ENCODE data around the gene UCN. TPM values are rescaled to one million over a fixed set of nuclear protein-coding genes. Genes with fewer than 3 reads are reported as not detected.
A peak's percentile ranks its signal among the peaks of the same experiment; 100 is the strongest.
"Not testable (repeated sequence)": the region's sequence is repeated elsewhere in the genome, so short reads cannot be mapped to it uniquely, and the experiment has no call there.

Gene UCN
- polyA plus RNA-seq, 1 experiment: 0.17 TPM

GRCh38 chr2:27270670-27271069, 37.6 kb downstream of the UCN start:
- Histone ChIP-seq H3K27me3 (ENCODE audit: control insufficient read depth, insufficient read depth, low read length) (peaks cover 19% of the 10 kb centered on the region), H3K4me3 (ENCODE audit: low read depth, low read length) (no peak overlapping the region), H3K36me3 (ENCODE audit: control insufficient read depth, insufficient read depth, low read length) (no peaks in the 10 kb centered on the region)
- no peak for TF ChIP-seq CTCF (IDR thresholded peaks at IDR 0.05; ENCODE audit: insufficient read depth, low read depth, low read length)
- no peak for DNase-seq (ENCODE audit: low read depth)
- POLR2A ChIA-PET: no interaction called here
- CTCF ChIA-PET: interaction anchor here (4.9 kb wide), 1 partner anchor 10 kb away, joined by 48 read pairs; the partner anchor contains the start of gene TRIM54

DNA sequence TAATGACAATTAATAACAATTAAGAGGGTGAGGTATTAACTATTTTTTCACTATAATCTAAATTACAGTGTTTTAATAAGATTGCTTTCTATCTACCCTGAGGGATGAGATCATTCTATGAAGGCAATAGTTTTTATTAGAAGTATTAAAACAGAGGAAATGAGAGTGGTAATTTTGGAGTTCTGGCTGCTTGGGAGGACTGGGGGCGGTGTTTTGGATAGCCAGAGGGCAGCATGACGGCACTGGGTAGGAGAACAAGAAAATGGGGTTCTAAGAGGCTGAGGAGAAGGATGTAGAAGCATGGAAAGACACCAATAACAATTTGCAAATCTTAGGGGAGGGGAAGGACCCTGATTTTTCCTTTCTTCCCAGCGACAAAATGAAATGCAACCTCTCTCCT, 38.1 kb downstream of the UCN start:
- H3K27me3 ChIP-seq (ENCODE audit: control insufficient read depth, insufficient read depth, low read length): peaks cover 24% of the 10 kb centered on the region
- CTCF ChIA-PET: interaction anchor here (1.1 to 4.9 kb wide), 2 partner anchors 11 to 33 kb away, joined by 7 to 48 read pairs; partner anchors contain the start of gene TRIM54
- H3K4me3 ChIP-seq (ENCODE audit: low read depth, low read length): no peak overlapping the region
- no peak for TF ChIP-seq CTCF (IDR thresholded peaks at IDR 0.05; ENCODE audit: insufficient read depth, low read depth, low read length)
- no peaks in the 10 kb centered on the region for H3K36me3 ChIP-seq (ENCODE audit: control insufficient read depth, insufficient read depth, low read length)
- no peak for DNase-seq (ENCODE audit: low read depth)
- POLR2A ChIA-PET: no interaction called here

- H3K4me3 ChIP-seq (ENCODE audit: low read depth, low read length); DNase-seq (ENCODE audit: low read depth); H3K36me3 ChIP-seq (ENCODE audit: control insufficient read depth, insufficient read depth, low read length); POLR2A ChIA-PET: not testable (repeated sequence)
- CTCF ChIA-PET: interaction anchor here (7.9 kb wide), 1 partner anchor 13 kb away, joined by 64 read pairs; the partner anchor contains the start of gene TRIM54
- peaks cover 36% of the 10 kb centered on the region for H3K27me3 ChIP-seq (ENCODE audit: control insufficient read depth, insufficient read depth, low read length)
Measured at GRCh38 chr2:27268296-27268695, 39.9 kb downstream of the UCN start.

DNA sequence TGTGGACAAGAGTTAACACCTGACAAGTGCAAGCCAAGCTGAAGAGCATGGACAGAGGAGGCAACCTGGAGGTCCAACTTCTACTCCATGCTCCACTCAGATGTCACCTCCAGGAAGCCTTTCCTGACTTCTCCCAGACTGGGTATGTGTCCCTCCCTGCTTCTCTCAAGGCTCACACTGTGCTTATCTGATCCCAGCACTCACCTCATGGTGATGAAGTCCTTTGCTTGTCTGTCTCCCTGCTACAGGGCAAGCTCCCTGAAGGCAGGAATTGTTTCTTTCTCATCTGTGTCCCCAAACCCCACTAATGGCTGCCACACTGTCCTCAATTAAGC, 42.7 kb downstream of the UCN start:
- H3K27me3 ChIP-seq (ENCODE audit: control insufficient read depth, insufficient read depth, low read length): peaks cover 54% of the 10 kb centered on the region
- no peak for DNase-seq (ENCODE audit: low read depth)
- POLR2A ChIA-PET: no interaction called here

DNA sequence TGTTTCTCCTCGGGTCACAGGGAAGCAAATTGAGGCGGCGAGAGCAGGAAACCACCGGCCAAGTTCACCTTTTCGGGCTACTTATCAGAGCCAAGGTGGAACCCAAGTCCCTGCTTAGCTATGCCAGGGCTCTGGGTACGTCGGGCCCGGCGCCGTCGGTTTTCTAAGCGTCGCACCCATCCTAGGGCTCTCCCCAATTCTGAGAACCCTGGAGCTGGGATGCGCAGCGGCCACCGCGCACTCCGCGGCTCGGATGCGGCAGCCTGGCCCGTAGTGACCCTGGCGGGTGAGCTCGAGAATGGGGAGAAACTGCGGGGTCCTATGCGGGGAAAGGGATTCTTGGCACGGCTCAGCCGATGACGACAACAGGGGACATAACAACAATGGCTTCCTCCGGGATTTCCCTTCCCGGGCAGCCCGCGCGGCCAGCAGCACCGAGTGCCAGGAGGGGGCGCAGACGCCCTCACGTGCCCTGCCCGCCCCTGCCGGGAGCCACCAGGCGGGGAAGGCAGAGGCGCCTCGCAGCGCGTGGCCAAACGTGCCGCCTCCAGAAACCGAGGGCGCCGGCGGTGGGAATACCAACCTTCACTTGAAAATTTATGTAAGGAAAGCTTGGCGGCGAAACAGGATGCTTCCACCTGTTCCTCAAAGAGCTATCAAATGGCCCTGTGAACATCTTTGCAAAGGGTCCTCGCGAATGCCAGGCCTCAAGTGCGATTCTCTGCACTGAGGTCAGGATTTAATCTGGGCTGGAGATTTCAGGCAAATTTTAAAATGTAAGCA, 43.3 kb downstream of the UCN start:
- Histone ChIP-seq H3K36me3 (ENCODE audit: control insufficient read depth, insufficient read depth, low read length) (no peaks in the 10 kb centered on the region), H3K4me3 (ENCODE audit: low read depth, low read length) (peak overlapping the region; percentile 10; the same call in 1 of the 2 replicates), H3K27me3 (ENCODE audit: control insufficient read depth, insufficient read depth, low read length) (peaks cover 58% of the 10 kb centered on the region)
- ChIA-PET POLR2A (no interaction called here), CTCF (interaction anchor here (0.6 to 7.9 kb wide), 18 partner anchors 8 to 131 kb away, joined by 3 to 64 read pairs (median 4); partner anchors contain the start of gene TRIM54)
- TF ChIP-seq CTCF (IDR thresholded peaks at IDR 0.05; ENCODE audit: insufficient read depth, low read depth, low read length): peak; percentile 52
- no peak for DNase-seq (ENCODE audit: low read depth)

More for the DNA sequence above, 42.7 kb downstream of the UCN start:
- no peaks in the 10 kb centered on the region for H3K36me3 ChIP-seq (ENCODE audit: control insufficient read depth, insufficient read depth, low read length)
- no peak overlapping the region for H3K4me3 ChIP-seq (ENCODE audit: low read depth, low read length)
- CTCF ChIA-PET: interaction anchor here (1.0 to 7.9 kb wide), 15 partner anchors 8 to 96 kb away, joined by 3 to 64 read pairs (median 4); partner anchors contain the start of gene TRIM54
- TF ChIP-seq CTCF (IDR thresholded peaks at IDR 0.05; ENCODE audit: insufficient read depth, low read depth, low read length): no peak

Measured in BJ (cell line).